Measurements from ENCODE around the gene NFYA.

Gene NFYA

GRCh38 chr6:41085182-41085581 is 12.4 kb downstream of the NFYA start:
- no peaks in the 10 kb centered on the region for H3K4me1 ChIP-seq (ENCODE audit: control insufficient read depth, insufficient read depth, low read length)
- H3K9me3 ChIP-seq (ENCODE audit: control insufficient read depth, insufficient read depth, low read depth, low read length), result no peaks in the 10 kb centered on the region
- no peak for TF ChIP-seq ZNF701 (tag by site-specific recombination; IDR thresholded peaks at IDR 0.05)
- TF ChIP-seq ZNF623 (tag by site-specific recombination; IDR thresholded peaks at IDR 0.05), result no peak
- TF ChIP-seq ZFP37 (tag by site-specific recombination; IDR thresholded peaks at IDR 0.05), result no peak
- TF ChIP-seq, protein P1, sequence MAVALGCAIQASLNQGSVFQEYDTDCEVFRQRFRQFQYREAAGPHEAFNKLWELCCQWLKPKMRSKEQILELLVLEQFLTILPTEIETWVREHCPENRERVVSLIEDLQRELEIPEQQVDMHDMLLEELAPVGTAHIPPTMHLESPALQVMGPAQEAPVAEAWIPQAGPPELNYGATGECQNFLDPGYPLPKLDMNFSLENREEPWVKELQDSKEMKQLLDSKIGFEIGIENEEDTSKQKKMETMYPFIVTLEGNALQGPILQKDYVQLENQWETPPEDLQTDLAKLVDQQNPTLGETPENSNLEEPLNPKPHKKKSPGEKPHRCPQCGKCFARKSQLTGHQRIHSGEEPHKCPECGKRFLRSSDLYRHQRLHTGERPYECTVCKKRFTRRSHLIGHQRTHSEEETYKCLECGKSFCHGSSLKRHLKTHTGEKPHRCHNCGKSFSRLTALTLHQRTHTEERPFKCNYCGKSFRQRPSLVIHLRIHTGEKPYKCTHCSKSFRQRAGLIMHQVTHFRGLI (tag by site-specific recombination; IDR thresholded peaks at IDR 0.05), result no peak
- TF ChIP-seq GLI4 (tag by site-specific recombination; IDR thresholded peaks at IDR 0.05), result no peak
- H3K4me3 ChIP-seq (ENCODE audit: low read depth, low read length), result no peak overlapping the region
- ChIA-PET POLR2A (no interaction called here), CTCF (interaction anchor here (0.7 kb wide), 1 partner anchor 94 kb away, joined by 5 read pairs; no protein-coding TSS in a partner anchor)
- peaks cover 55 to 73% of the 10 kb centered on the region in 2 experiments for H3K36me3 ChIP-seq (ENCODE audit: control insufficient read depth in 2 of 2, insufficient read depth in 1 of 2, low read length in 2 of 2)
- H3K27ac ChIP-seq (ENCODE audit: extremely low read depth, low read depth, low read length), result no peak overlapping the region

DNA sequence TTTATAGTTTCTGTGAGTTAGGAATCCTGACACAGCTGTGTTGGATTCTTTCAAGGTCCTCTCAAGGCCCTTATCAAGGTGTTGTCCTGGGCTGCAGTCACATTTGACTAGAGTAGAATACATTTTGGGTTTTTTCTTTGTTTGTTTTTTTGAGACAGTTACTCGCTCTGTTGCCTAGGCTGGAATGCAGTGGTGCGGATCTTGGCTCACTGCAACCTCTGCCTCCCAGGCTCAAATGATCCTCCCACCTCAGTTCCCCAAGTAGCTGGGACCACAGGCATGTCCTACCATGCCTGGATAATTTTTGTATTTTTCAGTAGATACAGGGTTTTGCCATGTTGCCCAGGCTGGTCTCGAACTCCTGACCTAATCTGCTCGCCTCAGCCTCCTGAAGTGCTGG is 15.7 kb downstream of the NFYA start:
- H3K27ac ChIP-seq (ENCODE audit: extremely low read depth, low read depth, low read length), result no peak overlapping the region
- POLR2A ChIA-PET, result interaction anchor here (0.6 kb wide), 1 partner anchor 122 kb away, joined by 3 read pairs; no protein-coding TSS in a partner anchor
- H3K4me3 ChIP-seq (ENCODE audit: low read depth, low read length), result no peak overlapping the region
- H3K9me3 ChIP-seq (ENCODE audit: control insufficient read depth, insufficient read depth, low read depth, low read length), result no peaks in the 10 kb centered on the region
- TF ChIP-seq ZNF423 (tag by site-specific recombination; IDR thresholded peaks at IDR 0.05) (no peak), ZNF302 (tag by site-specific recombination; IDR thresholded peaks at IDR 0.05; ENCODE audit: low read depth) (no peak), ZNF658 (tag by site-specific recombination; IDR thresholded peaks at IDR 0.05) (no peak), ZNF529 (tag by site-specific recombination; IDR thresholded peaks at IDR 0.05; ENCODE audit: insufficient replicate concordance) (no peak), HOXC10 (CRISPR knock-in tag; IDR thresholded peaks at IDR 0.05) (no peak)
- CTCF ChIA-PET, result interaction anchor here (0.6 to 2.0 kb wide), 2 partner anchors 94 to 182 kb away, joined by 3 to 10 read pairs; no protein-coding TSS in a partner anchor
- H3K4me1 ChIP-seq (ENCODE audit: control insufficient read depth, insufficient read depth, low read length), result no peaks in the 10 kb centered on the region
- H3K36me3 ChIP-seq (ENCODE audit: control insufficient read depth in 2 of 2, insufficient read depth in 1 of 2, low read length in 2 of 2), result peaks cover 63 to 76% of the 10 kb centered on the region in 2 experiments

DNA sequence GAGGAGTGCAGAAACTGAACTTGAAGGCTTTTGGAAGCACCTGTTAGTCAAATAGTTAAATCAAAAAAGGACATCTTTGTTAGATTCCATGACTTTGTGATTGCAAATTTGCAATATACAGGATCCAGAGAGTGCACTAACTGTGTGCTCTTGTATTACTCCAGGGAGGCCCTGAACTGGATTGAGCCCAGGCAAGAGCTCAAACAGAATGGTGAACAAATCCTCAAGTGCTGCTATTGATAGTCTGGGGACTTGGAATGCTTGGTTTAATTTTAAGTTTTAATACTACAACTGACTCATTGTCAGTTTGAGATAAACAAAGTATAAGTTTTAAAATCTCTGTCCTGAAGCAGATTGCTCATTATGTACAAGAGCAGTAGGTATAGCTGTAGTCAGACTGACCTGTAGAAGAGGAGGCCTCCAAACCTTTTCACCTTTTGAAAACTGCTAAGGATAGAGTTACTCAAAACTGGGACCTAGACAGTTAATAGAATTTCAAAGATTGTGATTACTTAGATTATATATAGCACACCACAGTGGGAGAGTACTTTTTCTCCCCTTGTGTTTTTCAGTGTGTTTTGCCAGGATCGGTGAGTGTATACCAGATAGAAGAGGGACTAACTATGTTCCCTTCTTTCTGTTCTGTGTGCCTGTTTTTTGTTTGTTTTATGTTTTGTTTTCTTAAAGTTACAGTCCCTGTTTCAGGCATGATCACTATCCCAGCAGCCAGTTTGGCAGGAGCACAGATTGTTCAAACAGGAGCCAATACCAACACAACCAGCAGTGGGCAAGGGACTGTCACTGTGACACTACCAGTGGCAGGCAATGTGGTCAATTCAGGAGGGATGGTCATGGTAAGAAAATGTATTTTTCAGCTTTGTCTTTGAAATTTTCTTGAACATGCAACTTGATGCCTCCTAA is 18.3 kb downstream of the NFYA start:
- CTCF ChIA-PET, result interaction anchor here (0.6 to 3.9 kb wide), 11 partner anchors 8 to 277 kb away, joined by 3 to 42 read pairs (median 6); no protein-coding TSS in a partner anchor
- H3K4me1 ChIP-seq (ENCODE audit: control insufficient read depth, insufficient read depth, low read length), result no peaks in the 10 kb centered on the region
- H3K9me3 ChIP-seq (ENCODE audit: control insufficient read depth, insufficient read depth, low read depth, low read length), result no peaks in the 10 kb centered on the region
- no peak overlapping the region for H3K4me3 ChIP-seq (ENCODE audit: low read depth, low read length)
- H3K36me3 ChIP-seq (ENCODE audit: control insufficient read depth in 2 of 2, insufficient read depth in 1 of 2, low read length in 2 of 2), result peaks cover 68 to 77% of the 10 kb centered on the region in 2 experiments
- POLR2A ChIA-PET, result interaction anchor here (0.5 kb wide), 1 partner anchor 12 kb away, joined by 3 read pairs; no protein-coding TSS in a partner anchor
- no peak overlapping the region for H3K27ac ChIP-seq (ENCODE audit: extremely low read depth, low read depth, low read length)
- TF ChIP-seq, protein P2, sequence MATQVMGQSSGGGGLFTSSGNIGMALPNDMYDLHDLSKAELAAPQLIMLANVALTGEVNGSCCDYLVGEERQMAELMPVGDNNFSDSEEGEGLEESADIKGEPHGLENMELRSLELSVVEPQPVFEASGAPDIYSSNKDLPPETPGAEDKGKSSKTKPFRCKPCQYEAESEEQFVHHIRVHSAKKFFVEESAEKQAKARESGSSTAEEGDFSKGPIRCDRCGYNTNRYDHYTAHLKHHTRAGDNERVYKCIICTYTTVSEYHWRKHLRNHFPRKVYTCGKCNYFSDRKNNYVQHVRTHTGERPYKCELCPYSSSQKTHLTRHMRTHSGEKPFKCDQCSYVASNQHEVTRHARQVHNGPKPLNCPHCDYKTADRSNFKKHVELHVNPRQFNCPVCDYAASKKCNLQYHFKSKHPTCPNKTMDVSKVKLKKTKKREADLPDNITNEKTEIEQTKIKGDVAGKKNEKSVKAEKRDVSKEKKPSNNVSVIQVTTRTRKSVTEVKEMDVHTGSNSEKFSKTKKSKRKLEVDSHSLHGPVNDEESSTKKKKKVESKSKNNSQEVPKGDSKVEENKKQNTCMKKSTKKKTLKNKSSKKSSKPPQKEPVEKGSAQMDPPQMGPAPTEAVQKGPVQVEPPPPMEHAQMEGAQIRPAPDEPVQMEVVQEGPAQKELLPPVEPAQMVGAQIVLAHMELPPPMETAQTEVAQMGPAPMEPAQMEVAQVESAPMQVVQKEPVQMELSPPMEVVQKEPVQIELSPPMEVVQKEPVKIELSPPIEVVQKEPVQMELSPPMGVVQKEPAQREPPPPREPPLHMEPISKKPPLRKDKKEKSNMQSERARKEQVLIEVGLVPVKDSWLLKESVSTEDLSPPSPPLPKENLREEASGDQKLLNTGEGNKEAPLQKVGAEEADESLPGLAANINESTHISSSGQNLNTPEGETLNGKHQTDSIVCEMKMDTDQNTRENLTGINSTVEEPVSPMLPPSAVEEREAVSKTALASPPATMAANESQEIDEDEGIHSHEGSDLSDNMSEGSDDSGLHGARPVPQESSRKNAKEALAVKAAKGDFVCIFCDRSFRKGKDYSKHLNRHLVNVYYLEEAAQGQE (tag by site-specific recombination; IDR thresholded peaks at IDR 0.05), result no peak
- no peak for TF ChIP-seq ZNF585B (tag by site-specific recombination; IDR thresholded peaks at IDR 0.05)
- no peak for TF ChIP-seq ZNF792 (tag by site-specific recombination; IDR thresholded peaks at IDR 0.05)
- TF ChIP-seq ZNF146 (tag by site-specific recombination; IDR thresholded peaks at IDR 0.05), result no peak
- no peak for TF ChIP-seq GLIS2 (tag by site-specific recombination; IDR thresholded peaks at IDR 0.05)
- no peak for TF ChIP-seq ZNF791 (tag by site-specific recombination; IDR thresholded peaks at IDR 0.05)
- TF ChIP-seq ZIC2 (tag by site-specific recombination; IDR thresholded peaks at IDR 0.05), result no peak
- no peak for TF ChIP-seq PRDM6 (tag by site-specific recombination; IDR thresholded peaks at IDR 0.05)
- no peak for TF ChIP-seq ZNF391 (tag by site-specific recombination; IDR thresholded peaks at IDR 0.05; ENCODE audit: borderline replicate concordance, low read depth)
- no peak for TF ChIP-seq AEBP2 (tag by site-specific recombination; IDR thresholded peaks at IDR 0.05; ENCODE audit: borderline replicate concordance)

All from HEK293 (cell line).